WTC11 (cell line): ENCODE results near the gene SMIM38. TPM values are rescaled to one million over a fixed set of nuclear protein-coding genes. Genes with fewer than 3 reads are reported as not detected.

ENCODE experiments used
- ATAC-seq: fragments of 200-7000 bp; cut with Tn5 transposase; 2 replicates; pipeline ENCODE4 v1.10.0; 2021; ENCODE audit warnings: mild to moderate bottlenecking, moderate library complexity
- CTCF ChIA-PET: fragments of 300-600 bp; sonication (Branson Sonifier 250); formaldehyde crosslinking; loops from one replicate; lab custom pipeline; 2021; ENCODE audit warnings: antibody characterized with exemption; lab: Charles Lee
- POLR2A ChIA-PET: fragments of 350-600 bp; sonication (Branson Sonifier 250); formaldehyde crosslinking; loops from one replicate; lab custom pipeline; 2021; ENCODE audit warnings: antibody characterized with exemption; lab: Charles Lee
- DNase-seq: peaks from one replicate; pipeline ENCODE4 v3.0.0; 2021; ENCODE audit warnings: low spot score
- H3K27ac Mint-ChIP-seq: 2 replicates; pipeline ENCODE4 v1.8.0; 2021; ENCODE audit warnings: mixed read lengths
- H3K27me3 Mint-ChIP-seq: 2 replicates; pipeline ENCODE4 v1.8.0; 2021; ENCODE audit warnings: low read depth, mild to moderate bottlenecking, moderate library complexity, mixed read lengths
- H3K36me3 Mint-ChIP-seq: 2 replicates; pipeline ENCODE4 v1.8.0; 2021; ENCODE audit warnings: mixed read lengths
- H3K4me1 Mint-ChIP-seq: 2 replicates; pipeline ENCODE4 v1.8.0; 2022; ENCODE audit warnings: mixed read lengths
- H3K4me3 Mint-ChIP-seq: 2 replicates; pipeline ENCODE4 v1.8.0; 2021; ENCODE audit warnings: mild to moderate bottlenecking, moderate library complexity, mixed read lengths
- H3K9me3 Mint-ChIP-seq: 2 replicates; pipeline ENCODE4 v1.8.0; 2021; ENCODE audit warnings: mixed read lengths
- CBFB ChIP-seq: sonication (generic); formaldehyde crosslinking; IDR thresholded peaks from 2 replicates; pipeline ENCODE4 v1.8.1; 2022; ENCODE audit warnings: mild to moderate bottlenecking, low read depth, missing genetic modification reagents
- ELF4 ChIP-seq: sonication (generic); formaldehyde crosslinking; IDR thresholded peaks from 2 replicates; pipeline ENCODE4 v1.8.1; 2022; ENCODE audit warnings: low read depth, mild to moderate bottlenecking, moderate library complexity, missing genetic modification reagents
- IRF2 ChIP-seq: sonication (generic); formaldehyde crosslinking; IDR thresholded peaks from 2 replicates; pipeline ENCODE4 v1.8.0; 2022; ENCODE audit warnings: low read depth, missing genetic modification reagents, borderline replicate concordance
- NR1H2 ChIP-seq: sonication (generic); formaldehyde crosslinking; IDR thresholded peaks from 2 replicates; pipeline ENCODE4 v1.9.0; 2021; ENCODE audit warnings: mild to moderate bottlenecking, moderate library complexity, missing genetic modification reagents
- SMAD3 ChIP-seq: sonication (generic); formaldehyde crosslinking; IDR thresholded peaks from 2 replicates; pipeline ENCODE4 v1.8.0; 2022; ENCODE audit warnings: missing genetic modification reagents, mild to moderate bottlenecking, borderline replicate concordance
- SMAD4 ChIP-seq: sonication (generic); formaldehyde crosslinking; IDR thresholded peaks from 2 replicates; pipeline ENCODE4 v1.8.0; 2022; ENCODE audit warnings: mild to moderate bottlenecking, missing genetic modification reagents
- TEAD4 ChIP-seq: sonication (generic); formaldehyde crosslinking; IDR thresholded peaks from 2 replicates; pipeline ENCODE4 v1.8.0; 2022; ENCODE audit warnings: mild to moderate bottlenecking, missing genetic modification reagents
- ZNF138 ChIP-seq: sonication (generic); formaldehyde crosslinking; conservative IDR thresholded peaks from 2 replicates; pipeline ENCODE4 v1.8.1; 2022; ENCODE audit warnings: mild to moderate bottlenecking, moderate library complexity, missing genetic modification reagents
- ZNF423 ChIP-seq: fragments of 250-450 bp; sonication (Bioruptor Pico); IDR thresholded peaks from 2 replicates; pipeline ENCODE4 v2.1.2; 2022; ENCODE audit warnings: mild to moderate bottlenecking, moderate library complexity
- total RNA-seq: library from RNA; stranded (reverse); gene quantifications from 3 replicates; pipeline ENCODE4 v1.2.3, GENCODE V29; 2021
- TF ChIP-seq, protein P1 (sequence below): sonication (generic); formaldehyde crosslinking; IDR thresholded peaks from 2 replicates; pipeline ENCODE4 v1.8.1; 2022; ENCODE audit warnings: mild to moderate bottlenecking, missing genetic modification reagents, moderate library complexity, borderline replicate concordance
- TF ChIP-seq, protein P2 (sequence below): sonication (generic); formaldehyde crosslinking; IDR thresholded peaks from 2 replicates; pipeline ENCODE4 v1.8.0; 2022; ENCODE audit warnings: mild to moderate bottlenecking, missing genetic modification reagents
- TF ChIP-seq, protein P3 (sequence below): sonication (generic); formaldehyde crosslinking; IDR thresholded peaks from 2 replicates; pipeline ENCODE4 v1.8.0; 2022; ENCODE audit warnings: missing genetic modification reagents
- TF ChIP-seq, protein P4 (sequence below): fragments of 250-450 bp; sonication (Bioruptor Pico); conservative IDR thresholded peaks from 2 replicates; pipeline ENCODE4 v1.9.0; 2021; ENCODE audit warnings: mild to moderate bottlenecking
- TF ChIP-seq, protein P5 (sequence below): fragments of 250-450 bp; sonication (Bioruptor Pico); IDR thresholded peaks from 2 replicates; pipeline ENCODE4 v2.1.2; 2022; ENCODE audit warnings: mild to moderate bottlenecking, moderate library complexity
- TF ChIP-seq, protein P6 (sequence below): sonication (generic); formaldehyde crosslinking; IDR thresholded peaks from 2 replicates; pipeline ENCODE4 v1.8.1; 2023; ENCODE audit warnings: mild to moderate bottlenecking, moderate library complexity, missing genetic modification reagents
- TF ChIP-seq, protein P7 (sequence below): sonication (generic); formaldehyde crosslinking; IDR thresholded peaks from 2 replicates; pipeline ENCODE4 v1.8.0; 2022; ENCODE audit warnings: mild to moderate bottlenecking, missing genetic modification reagents
- TF ChIP-seq, protein P8 (sequence below): sonication (generic); formaldehyde crosslinking; IDR thresholded peaks from 2 replicates; pipeline ENCODE4 v1.8.0; 2023; ENCODE audit warnings: mild to moderate bottlenecking, missing genetic modification reagents

The SMIM38 gene
- total RNA-seq, 1 experiment from 2014 or later = 0.39 TPM

DNA sequence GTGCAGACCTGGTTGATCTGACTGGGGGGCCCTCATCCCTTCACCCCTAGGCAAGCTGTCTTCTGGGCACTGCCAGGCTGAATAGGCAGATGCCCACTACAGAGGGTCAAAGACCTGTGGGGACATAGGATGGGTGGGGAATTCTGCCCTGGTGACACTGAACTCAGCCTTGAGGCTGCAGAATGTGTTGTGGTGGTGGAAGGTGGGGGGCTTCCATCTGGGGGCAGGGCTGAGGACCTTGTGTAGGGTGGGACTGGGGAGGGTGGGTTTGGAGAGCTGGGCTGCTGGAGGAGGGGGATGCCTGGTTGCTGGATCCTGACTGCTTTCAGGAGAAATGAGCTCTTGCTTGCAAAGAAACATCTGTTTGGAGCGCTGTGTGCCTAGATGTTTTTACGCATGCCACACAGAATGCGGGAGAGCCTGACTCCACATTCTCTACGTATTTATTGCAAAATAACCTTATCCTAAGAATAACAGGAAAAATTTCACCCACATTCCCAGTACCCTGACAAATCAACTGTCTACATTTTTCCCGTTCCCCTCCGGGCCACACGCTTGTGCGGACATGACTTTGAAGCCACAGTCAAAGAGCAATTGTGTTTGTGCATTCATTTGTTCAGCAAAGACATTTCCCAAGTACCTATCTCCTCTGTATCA is 18.3 kb downstream of the SMIM38 start (continued):
- TF ChIP-seq, protein P1, sequence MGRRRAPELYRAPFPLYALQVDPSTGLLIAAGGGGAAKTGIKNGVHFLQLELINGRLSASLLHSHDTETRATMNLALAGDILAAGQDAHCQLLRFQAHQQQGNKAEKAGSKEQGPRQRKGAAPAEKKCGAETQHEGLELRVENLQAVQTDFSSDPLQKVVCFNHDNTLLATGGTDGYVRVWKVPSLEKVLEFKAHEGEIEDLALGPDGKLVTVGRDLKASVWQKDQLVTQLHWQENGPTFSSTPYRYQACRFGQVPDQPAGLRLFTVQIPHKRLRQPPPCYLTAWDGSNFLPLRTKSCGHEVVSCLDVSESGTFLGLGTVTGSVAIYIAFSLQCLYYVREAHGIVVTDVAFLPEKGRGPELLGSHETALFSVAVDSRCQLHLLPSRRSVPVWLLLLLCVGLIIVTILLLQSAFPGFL = no peak
- TF ChIP-seq CBFB (CRISPR knock-in tag) (no peak), ZNF138 (no peak), IRF2 (CRISPR knock-in tag) (no peak), ZNF423 (no peak)
- TF ChIP-seq, protein P2, sequence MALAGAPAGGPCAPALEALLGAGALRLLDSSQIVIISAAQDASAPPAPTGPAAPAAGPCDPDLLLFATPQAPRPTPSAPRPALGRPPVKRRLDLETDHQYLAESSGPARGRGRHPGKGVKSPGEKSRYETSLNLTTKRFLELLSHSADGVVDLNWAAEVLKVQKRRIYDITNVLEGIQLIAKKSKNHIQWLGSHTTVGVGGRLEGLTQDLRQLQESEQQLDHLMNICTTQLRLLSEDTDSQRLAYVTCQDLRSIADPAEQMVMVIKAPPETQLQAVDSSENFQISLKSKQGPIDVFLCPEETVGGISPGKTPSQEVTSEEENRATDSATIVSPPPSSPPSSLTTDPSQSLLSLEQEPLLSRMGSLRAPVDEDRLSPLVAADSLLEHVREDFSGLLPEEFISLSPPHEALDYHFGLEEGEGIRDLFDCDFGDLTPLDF (CRISPR knock-in tag) = no peak

DNA sequence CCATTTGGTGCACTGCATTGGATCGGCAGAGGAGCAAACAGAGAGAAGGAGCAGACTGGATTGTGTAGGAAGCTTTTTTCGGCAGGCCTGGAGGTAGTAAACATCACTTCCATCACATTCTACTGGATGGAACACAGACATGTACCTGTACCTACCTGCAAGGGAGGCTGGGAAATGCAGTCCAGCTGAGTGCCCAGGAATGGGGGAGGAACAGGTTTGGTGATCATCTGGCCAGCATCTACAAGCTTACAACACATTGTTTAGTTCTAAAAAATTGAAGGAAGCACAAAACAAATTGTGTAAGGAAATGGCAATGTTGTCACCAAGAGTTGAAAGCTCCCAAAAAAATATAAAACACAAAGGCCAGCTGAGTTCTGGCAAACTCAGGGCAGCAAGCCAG is 19.1 kb downstream of the SMIM38 start:
- POLR2A ChIA-PET = no interaction called here
- no peak overlapping the region for H3K27ac Mint-ChIP-seq
- no peaks in the 10 kb centered on the region for H3K36me3 Mint-ChIP-seq
- ATAC-seq = no peak
- DNase-seq = no peak
- no peak overlapping the region for H3K4me3 Mint-ChIP-seq
- CTCF ChIA-PET = interaction anchor here (2.7 kb wide), 1 partner anchor 43 kb away, joined by 11 read pairs; no protein-coding TSS in a partner anchor
- H3K4me1 Mint-ChIP-seq = no peaks in the 10 kb centered on the region
- peaks cover 26% of the 10 kb centered on the region for H3K9me3 Mint-ChIP-seq
- no peaks in the 10 kb centered on the region for H3K27me3 Mint-ChIP-seq
- TF ChIP-seq, protein P3, sequence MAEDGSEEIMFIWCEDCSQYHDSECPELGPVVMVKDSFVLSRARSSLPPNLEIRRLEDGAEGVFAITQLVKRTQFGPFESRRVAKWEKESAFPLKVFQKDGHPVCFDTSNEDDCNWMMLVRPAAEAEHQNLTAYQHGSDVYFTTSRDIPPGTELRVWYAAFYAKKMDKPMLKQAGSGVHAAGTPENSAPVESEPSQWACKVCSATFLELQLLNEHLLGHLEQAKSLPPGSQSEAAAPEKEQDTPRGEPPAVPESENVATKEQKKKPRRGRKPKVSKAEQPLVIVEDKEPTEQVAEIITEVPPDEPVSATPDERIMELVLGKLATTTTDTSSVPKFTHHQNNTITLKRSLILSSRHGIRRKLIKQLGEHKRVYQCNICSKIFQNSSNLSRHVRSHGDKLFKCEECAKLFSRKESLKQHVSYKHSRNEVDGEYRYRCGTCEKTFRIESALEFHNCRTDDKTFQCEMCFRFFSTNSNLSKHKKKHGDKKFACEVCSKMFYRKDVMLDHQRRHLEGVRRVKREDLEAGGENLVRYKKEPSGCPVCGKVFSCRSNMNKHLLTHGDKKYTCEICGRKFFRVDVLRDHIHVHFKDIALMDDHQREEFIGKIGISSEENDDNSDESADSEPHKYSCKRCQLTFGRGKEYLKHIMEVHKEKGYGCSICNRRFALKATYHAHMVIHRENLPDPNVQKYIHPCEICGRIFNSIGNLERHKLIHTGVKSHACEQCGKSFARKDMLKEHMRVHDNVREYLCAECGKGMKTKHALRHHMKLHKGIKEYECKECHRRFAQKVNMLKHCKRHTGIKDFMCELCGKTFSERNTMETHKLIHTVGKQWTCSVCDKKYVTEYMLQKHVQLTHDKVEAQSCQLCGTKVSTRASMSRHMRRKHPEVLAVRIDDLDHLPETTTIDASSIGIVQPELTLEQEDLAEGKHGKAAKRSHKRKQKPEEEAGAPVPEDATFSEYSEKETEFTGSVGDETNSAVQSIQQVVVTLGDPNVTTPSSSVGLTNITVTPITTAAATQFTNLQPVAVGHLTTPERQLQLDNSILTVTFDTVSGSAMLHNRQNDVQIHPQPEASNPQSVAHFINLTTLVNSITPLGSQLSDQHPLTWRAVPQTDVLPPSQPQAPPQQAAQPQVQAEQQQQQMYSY (CRISPR knock-in tag) = no peak
- TF ChIP-seq, protein P4, sequence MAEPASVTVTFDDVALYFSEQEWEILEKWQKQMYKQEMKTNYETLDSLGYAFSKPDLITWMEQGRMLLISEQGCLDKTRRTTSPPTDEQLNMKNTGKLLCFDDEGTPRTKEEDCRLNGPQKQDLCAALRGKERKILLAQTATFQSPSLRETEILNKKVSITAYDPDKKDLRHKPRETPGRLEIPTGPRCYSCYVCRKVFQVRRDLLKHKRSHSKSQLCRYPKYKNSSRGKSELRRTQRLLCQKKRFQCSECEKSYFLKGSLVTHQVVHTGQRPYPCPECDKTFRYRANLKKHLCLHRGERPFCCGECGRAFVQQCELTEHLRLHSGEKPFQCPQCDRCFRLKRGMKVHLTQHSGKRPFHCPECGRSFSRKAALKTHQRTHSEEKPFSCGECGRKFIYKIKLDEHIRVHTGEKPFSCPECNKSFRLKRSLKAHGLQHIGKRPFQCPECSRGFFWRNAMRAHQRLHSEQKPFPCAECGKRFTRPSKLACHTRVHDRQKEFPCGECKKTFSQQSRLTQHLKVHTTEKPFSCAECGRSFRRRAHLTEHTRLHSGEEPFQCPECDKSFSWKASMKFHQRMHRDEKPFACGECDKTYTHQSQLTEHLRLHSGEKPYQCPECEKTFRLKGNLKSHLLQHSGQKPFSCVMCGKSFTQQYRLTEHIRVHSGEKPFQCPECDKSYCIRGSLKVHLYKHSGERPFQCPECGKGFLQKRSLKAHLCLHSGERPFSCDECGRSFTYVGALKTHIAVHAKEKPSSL = no peak
- TF ChIP-seq ELF4 (CRISPR knock-in tag) (no peak), TEAD4 (CRISPR knock-in tag) (no peak), SMAD4 (CRISPR knock-in tag) (no peak), SMAD3 (CRISPR knock-in tag) (no peak), NR1H2 (CRISPR knock-in tag) (no peak)
- TF ChIP-seq, protein P5, sequence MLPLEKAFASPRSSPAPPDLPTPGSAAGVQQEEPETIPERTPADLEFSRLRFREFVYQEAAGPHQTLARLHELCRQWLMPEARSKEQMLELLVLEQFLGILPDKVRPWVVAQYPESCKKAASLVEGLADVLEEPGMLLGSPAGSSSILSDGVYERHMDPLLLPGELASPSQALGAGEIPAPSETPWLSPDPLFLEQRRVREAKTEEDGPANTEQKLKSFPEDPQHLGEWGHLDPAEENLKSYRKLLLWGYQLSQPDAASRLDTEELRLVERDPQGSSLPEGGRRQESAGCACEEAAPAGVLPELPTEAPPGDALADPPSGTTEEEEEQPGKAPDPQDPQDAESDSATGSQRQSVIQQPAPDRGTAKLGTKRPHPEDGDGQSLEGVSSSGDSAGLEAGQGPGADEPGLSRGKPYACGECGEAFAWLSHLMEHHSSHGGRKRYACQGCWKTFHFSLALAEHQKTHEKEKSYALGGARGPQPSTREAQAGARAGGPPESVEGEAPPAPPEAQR (CRISPR knock-in tag) = no peak
- TF ChIP-seq, protein P6, sequence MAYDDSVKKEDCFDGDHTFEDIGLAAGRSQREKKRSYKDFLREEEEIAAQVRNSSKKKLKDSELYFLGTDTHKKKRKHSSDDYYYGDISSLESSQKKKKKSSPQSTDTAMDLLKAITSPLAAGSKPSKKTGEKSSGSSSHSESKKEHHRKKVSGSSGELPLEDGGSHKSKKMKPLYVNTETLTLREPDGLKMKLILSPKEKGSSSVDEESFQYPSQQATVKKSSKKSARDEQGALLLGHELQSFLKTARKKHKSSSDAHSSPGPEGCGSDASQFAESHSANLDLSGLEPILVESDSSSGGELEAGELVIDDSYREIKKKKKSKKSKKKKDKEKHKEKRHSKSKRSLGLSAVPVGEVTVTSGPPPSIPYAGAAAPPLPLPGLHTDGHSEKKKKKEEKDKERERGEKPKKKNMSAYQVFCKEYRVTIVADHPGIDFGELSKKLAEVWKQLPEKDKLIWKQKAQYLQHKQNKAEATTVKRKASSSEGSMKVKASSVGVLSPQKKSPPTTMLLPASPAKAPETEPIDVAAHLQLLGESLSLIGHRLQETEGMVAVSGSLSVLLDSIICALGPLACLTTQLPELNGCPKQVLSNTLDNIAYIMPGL = no peak
- TF ChIP-seq, protein P7, sequence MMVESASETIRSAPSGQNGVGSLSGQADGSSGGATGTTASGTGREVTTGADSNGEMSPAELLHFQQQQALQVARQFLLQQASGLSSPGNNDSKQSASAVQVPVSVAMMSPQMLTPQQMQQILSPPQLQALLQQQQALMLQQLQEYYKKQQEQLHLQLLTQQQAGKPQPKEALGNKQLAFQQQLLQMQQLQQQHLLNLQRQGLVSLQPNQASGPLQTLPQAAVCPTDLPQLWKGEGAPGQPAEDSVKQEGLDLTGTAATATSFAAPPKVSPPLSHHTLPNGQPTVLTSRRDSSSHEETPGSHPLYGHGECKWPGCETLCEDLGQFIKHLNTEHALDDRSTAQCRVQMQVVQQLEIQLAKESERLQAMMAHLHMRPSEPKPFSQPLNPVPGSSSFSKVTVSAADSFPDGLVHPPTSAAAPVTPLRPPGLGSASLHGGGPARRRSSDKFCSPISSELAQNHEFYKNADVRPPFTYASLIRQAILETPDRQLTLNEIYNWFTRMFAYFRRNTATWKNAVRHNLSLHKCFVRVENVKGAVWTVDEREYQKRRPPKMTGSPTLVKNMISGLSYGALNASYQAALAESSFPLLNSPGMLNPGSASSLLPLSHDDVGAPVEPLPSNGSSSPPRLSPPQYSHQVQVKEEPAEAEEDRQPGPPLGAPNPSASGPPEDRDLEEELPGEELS (CRISPR knock-in tag) = no peak
- TF ChIP-seq, protein P8, sequence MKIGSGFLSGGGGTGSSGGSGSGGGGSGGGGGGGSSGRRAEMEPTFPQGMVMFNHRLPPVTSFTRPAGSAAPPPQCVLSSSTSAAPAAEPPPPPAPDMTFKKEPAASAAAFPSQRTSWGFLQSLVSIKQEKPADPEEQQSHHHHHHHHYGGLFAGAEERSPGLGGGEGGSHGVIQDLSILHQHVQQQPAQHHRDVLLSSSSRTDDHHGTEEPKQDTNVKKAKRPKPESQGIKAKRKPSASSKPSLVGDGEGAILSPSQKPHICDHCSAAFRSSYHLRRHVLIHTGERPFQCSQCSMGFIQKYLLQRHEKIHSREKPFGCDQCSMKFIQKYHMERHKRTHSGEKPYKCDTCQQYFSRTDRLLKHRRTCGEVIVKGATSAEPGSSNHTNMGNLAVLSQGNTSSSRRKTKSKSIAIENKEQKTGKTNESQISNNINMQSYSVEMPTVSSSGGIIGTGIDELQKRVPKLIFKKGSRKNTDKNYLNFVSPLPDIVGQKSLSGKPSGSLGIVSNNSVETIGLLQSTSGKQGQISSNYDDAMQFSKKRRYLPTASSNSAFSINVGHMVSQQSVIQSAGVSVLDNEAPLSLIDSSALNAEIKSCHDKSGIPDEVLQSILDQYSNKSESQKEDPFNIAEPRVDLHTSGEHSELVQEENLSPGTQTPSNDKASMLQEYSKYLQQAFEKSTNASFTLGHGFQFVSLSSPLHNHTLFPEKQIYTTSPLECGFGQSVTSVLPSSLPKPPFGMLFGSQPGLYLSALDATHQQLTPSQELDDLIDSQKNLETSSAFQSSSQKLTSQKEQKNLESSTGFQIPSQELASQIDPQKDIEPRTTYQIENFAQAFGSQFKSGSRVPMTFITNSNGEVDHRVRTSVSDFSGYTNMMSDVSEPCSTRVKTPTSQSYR (CRISPR knock-in tag) = no peak
- TF ChIP-seq, protein P1 = no peak
